Peyer's patch (tissue), 4 donors: ENCODE results near the gene GSAP.

ENCODE experiments used
- POLR2A ChIP-seq, 2 donors: fragments of 450-650 bp; IDR thresholded peaks; one replicate each; pipeline ENCODE4 v1.5.1; 2017; ENCODE audit warnings: antibody characterized with exemption in 2 of 2, mild to moderate bottlenecking in 2 of 2, moderate library complexity in 2 of 2
- TF ChIP-seq, protein P1 (sequence below), 6 experiments: fragments of 450-650 bp in 4 of 6; fragments of 200-600 bp in 2 of 6; sonication (generic) in 1 of 6; IDR thresholded peaks; one replicate each; pipeline ENCODE4 v1.5.1; 2017 to 2019; ENCODE audit warnings: antibody characterized with exemption in 6 of 6, mild to moderate bottlenecking in 3 of 6, moderate library complexity in 1 of 6

DNA sequence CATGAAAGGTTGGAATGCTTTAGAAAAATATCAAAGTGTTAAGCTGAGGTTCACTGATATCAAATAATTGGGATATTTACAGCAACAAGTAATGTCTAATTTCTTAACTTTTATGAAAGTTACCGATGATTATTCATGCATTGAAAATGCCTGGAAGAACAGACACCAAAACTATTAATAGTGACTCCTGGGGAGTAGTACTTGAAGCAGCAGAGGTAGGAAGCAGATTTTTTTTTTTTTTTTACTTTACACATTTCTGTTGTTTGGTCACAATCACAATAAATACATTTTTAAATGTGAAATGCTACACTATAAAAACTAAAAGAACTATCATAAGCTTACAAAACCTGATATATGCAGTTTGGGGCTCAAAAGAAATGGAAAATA is 146.1 kb downstream of the GSAP start:
- no peak for TF ChIP-seq POLR2A (IDR thresholded peaks at IDR 0.05)
- TF ChIP-seq, protein P1, sequence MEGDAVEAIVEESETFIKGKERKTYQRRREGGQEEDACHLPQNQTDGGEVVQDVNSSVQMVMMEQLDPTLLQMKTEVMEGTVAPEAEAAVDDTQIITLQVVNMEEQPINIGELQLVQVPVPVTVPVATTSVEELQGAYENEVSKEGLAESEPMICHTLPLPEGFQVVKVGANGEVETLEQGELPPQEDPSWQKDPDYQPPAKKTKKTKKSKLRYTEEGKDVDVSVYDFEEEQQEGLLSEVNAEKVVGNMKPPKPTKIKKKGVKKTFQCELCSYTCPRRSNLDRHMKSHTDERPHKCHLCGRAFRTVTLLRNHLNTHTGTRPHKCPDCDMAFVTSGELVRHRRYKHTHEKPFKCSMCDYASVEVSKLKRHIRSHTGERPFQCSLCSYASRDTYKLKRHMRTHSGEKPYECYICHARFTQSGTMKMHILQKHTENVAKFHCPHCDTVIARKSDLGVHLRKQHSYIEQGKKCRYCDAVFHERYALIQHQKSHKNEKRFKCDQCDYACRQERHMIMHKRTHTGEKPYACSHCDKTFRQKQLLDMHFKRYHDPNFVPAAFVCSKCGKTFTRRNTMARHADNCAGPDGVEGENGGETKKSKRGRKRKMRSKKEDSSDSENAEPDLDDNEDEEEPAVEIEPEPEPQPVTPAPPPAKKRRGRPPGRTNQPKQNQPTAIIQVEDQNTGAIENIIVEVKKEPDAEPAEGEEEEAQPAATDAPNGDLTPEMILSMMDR (IDR thresholded peaks at IDR 0.05), result no peak
